Endothelial cell of umbilical vein (primary cell): ENCODE data around the gene ADD1.

ENCODE experiments used
- CTCF ChIP-seq, 2 donors: IDR thresholded peaks; 1 replicate in 1 of 2; 2 replicates in 1 of 2; pipeline ENCODE4 v1.5.1; 2011; ENCODE audit warnings: low read length in 2 of 2, mild to moderate bottlenecking in 2 of 2, moderate library complexity in 2 of 2, control low read depth in 1 of 2, inconsistent platforms in 1 of 2, low read depth in 1 of 2; ENCODE audit not compliant: insufficient read depth in 1 of 2; ENCODE audit errors: extremely low read depth in 1 of 2
- GATA2 ChIP-seq: IDR thresholded peaks from 2 replicates; pipeline ENCODE4 v1.7.0; 2011; ENCODE audit warnings: low read depth, mild to moderate bottlenecking, moderate library complexity, mixed read lengths, low read length; ENCODE audit not compliant: insufficient read length, insufficient read depth
- JUN ChIP-seq: IDR thresholded peaks from 2 replicates; pipeline ENCODE4 v1.6.1; 2011; ENCODE audit warnings: borderline replicate concordance, low read depth; ENCODE audit not compliant: insufficient read length, insufficient read depth
- MAX ChIP-seq: IDR thresholded peaks from 2 replicates; pipeline ENCODE4 v1.6.1; 2011; ENCODE audit not compliant: insufficient read depth, insufficient read length
- MYC ChIP-seq: IDR thresholded peaks from one replicate; pipeline ENCODE4 v1.6.1; 2011; ENCODE audit warnings: mild to moderate bottlenecking, low read depth, low read length
- POLR2A ChIP-seq: IDR thresholded peaks from 2 replicates; pipeline ENCODE4 v1.6.1; 2012; ENCODE audit warnings: low read depth, mild to moderate bottlenecking, control low read depth, low read length
- POLR2AphosphoS5 ChIP-seq: IDR thresholded peaks from 2 replicates; pipeline ENCODE4 v1.6.1; 2012; ENCODE audit warnings: low read depth, mild to moderate bottlenecking, control low read depth, low read length, moderate library complexity; ENCODE audit not compliant: insufficient read depth

- TF ChIP-seq CTCF (IDR thresholded peaks at IDR 0.05; ENCODE audit: extremely low read depth in 1 of 2, insufficient read depth in 1 of 2, low read depth in 1 of 2, low read length in 2 of 2) (peak in 1 of 2 donors; percentile 20), MAX (peak; percentile 98), POLR2A (peak; percentile 63), JUN (no peak), MYC (peak; percentile 94), POLR2AphosphoS5 (peak; percentile 85), GATA2 (no peak)
Measured at GRCh38 chr4:2963175-2963965, 119.7 kb downstream of the ADD1 start, which contains the start of the genes GRK4 and NOP14.
